Right atrium auricular region (tissue), 2 donors: ENCODE measurements around the gene FBLN2. TPM values are rescaled to one million over a fixed set of nuclear protein-coding genes. Genes with fewer than 3 reads are reported as not detected.

Experiments
- DNase-seq: peaks from one replicate; pipeline ENCODE4 v3.0.0-alpha.2; 2019; ENCODE audit warnings: low spot score
- H3K27ac ChIP-seq, 2 donors: fragments of 200-600 bp; sonication (generic); 1 replicate in 1 of 2; 2 replicates in 1 of 2; pipeline ENCODE4 v1.5.1; 2016 to 2019
- H3K27me3 ChIP-seq, 2 donors: fragments of 200-600 bp; sonication (generic); one replicate each; pipeline versions ENCODE4 v1.5.1 to v1.6.0; 2017 to 2019
- H3K36me3 ChIP-seq: fragments of 200-600 bp; sonication (generic); one replicate; pipeline ENCODE4 v1.5.1; 2016
- H3K4me1 ChIP-seq, 2 donors: fragments of 200-600 bp; sonication (generic); one replicate each; pipeline versions ENCODE4 v1.5.1 to v1.6.0; 2017 to 2019
- H3K4me3 ChIP-seq, 2 donors: fragments of 200-600 bp; sonication (generic); 1 replicate in 1 of 2; 2 replicates in 1 of 2; pipeline ENCODE4 v1.5.1; 2017 to 2019; ENCODE audit warnings: mild to moderate bottlenecking in 1 of 2, moderate library complexity in 1 of 2
- H3K9me3 ChIP-seq, 2 donors: fragments of 200-600 bp; sonication (generic); one replicate each; pipeline ENCODE4 v1.5.1; 2019
- CTCF ChIP-seq, 2 donors: fragments of 200-600 bp; sonication (generic); IDR thresholded peaks; one replicate each; pipeline ENCODE4 v1.5.1; 2019; ENCODE audit warnings: antibody characterized with exemption in 2 of 2
- total RNA-seq, 2 donors: library from RNA; depleted of rRNA; stranded (reverse); fragments of >200 nt; gene quantifications; one replicate each; pipeline ENCODE4 v1.1.0, GENCODE V29; 2016

The FBLN2 gene
- total RNA-seq, 2 donors from 2014 or later: 122 to 185 TPM

GRCh38 chr3:13568515-13569028 is 19.6 kb downstream of the FBLN2 start:
- no peaks in the 10 kb centered on the region for H3K9me3 ChIP-seq
- no peaks in the 10 kb centered on the region for H3K36me3 ChIP-seq
- TF ChIP-seq CTCF (IDR thresholded peaks at IDR 0.05): no peak
- H3K27me3 ChIP-seq: no peaks in the 10 kb centered on the region
- no peak for DNase-seq
- peaks cover 0 to 65% of the 10 kb centered on the region in 2 donors for H3K4me1 ChIP-seq
- H3K27ac ChIP-seq: no peak overlapping the region
- no peak overlapping the region for H3K4me3 ChIP-seq

- TF ChIP-seq CTCF (IDR thresholded peaks at IDR 0.05): no peak
- Histone ChIP-seq H3K36me3 (no peaks in the 10 kb centered on the region), H3K4me1 (peaks cover 0 to 65% of the 10 kb centered on the region in 2 donors), H3K4me3 (no peak overlapping the region), H3K9me3 (no peaks in the 10 kb centered on the region), H3K27ac (no peak overlapping the region), H3K27me3 (no peaks in the 10 kb centered on the region)
- no peak for DNase-seq
These were observed 20.3 kb downstream of the FBLN2 start for GRCh38 chr3:13569201-13569600.

- H3K27ac ChIP-seq: no peak overlapping the region
- H3K9me3 ChIP-seq: no peaks in the 10 kb centered on the region
- peaks cover 0 to 65% of the 10 kb centered on the region in 2 donors for H3K4me1 ChIP-seq
- H3K27me3 ChIP-seq: no peaks in the 10 kb centered on the region
- no peaks in the 10 kb centered on the region for H3K36me3 ChIP-seq
- no peak for DNase-seq
- H3K4me3 ChIP-seq: no peak overlapping the region
- no peak for TF ChIP-seq CTCF (IDR thresholded peaks at IDR 0.05)
These were observed 20.9 kb downstream of the FBLN2 start for GRCh38 chr3:13569641-13570390.

- peaks cover 0 to 65% of the 10 kb centered on the region in 2 donors for H3K4me1 ChIP-seq
- H3K27me3 ChIP-seq: no peaks in the 10 kb centered on the region
- H3K9me3 ChIP-seq: no peaks in the 10 kb centered on the region
- no peak overlapping the region for H3K27ac ChIP-seq
- no peaks in the 10 kb centered on the region for H3K36me3 ChIP-seq
- no peak for DNase-seq
- no peak overlapping the region for H3K4me3 ChIP-seq
- TF ChIP-seq CTCF (IDR thresholded peaks at IDR 0.05): no peak
These were observed 21.7 kb downstream of the FBLN2 start for GRCh38 chr3:13570391-13571194.

GRCh38 chr3:13571264-13571663 is 22.3 kb downstream of the FBLN2 start:
- DNase-seq: no peak
- Histone ChIP-seq H3K4me1 (peaks cover 0 to 65% of the 10 kb centered on the region in 2 donors), H3K9me3 (no peaks in the 10 kb centered on the region), H3K27me3 (no peaks in the 10 kb centered on the region), H3K4me3 (no peak overlapping the region), H3K36me3 (no peaks in the 10 kb centered on the region), H3K27ac (no peak overlapping the region)
- TF ChIP-seq CTCF (IDR thresholded peaks at IDR 0.05): no peak
